GM12892 (cell line): ENCODE results near the gene PLA2G4E.

ENCODE experiments used
- DNase-seq: peaks from one replicate; pipeline ENCODE4 v3.0.0; 2011; ENCODE audit not compliant: insufficient read length
- FAIRE-seq: peaks from 2 replicates; lab custom pipeline; 2011; peaks lifted over from hg19 to GRCh38; lab: Jason Lieb, UNC
- POLR2A ChIP-seq: IDR thresholded peaks from 2 replicates; pipeline ENCODE4 v1.6.1; 2011; ENCODE audit warnings: low read depth, low read length, control low read depth
- POLR2AphosphoS5 ChIP-seq: IDR thresholded peaks from 2 replicates; pipeline ENCODE4 v1.6.1; 2011; ENCODE audit warnings: low read depth, low read length, control low read depth
- TAF1 ChIP-seq: IDR thresholded peaks from 2 replicates; pipeline ENCODE4 v1.6.1; 2011; ENCODE audit warnings: low read depth, mild to moderate bottlenecking, control low read depth, low read length, borderline replicate concordance

Gene PLA2G4E

DNA sequence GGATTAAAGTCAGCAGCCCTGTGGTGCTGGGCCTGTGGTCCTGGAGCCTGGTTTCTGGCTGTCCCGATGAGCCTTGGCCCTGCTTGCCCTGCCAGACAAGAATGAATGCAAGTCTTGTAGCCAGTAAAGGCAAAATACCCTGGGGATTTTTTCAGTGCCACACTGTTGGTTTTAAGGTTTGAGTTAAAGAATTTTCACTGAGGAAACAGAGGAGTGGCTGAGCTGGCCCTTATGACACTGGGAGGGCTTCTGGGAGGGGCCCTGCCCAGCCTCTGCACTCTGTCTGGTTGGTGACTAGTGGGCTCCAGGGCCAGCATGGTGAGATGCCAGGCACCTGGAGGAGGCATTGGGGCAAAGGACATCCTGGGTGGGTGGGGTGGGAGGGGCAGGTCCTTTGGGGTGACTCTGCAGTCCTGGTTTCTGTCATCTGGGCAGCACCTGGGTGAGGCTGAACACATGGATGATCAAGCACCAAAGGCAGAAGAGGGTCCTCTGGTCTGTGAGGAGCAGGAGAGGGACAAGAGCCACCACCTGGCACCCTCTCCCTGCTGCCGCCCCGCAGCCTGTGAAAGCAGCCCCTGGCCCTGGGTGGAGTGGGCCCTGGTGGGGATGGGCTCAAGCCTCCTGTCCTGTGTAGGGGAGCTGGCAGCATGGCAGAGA lies 12.5 kb upstream of the PLA2G4E start:
- TF ChIP-seq POLR2AphosphoS5 (no peak), POLR2A (no peak), TAF1 (no peak)
- FAIRE-seq (peak; percentile 82), DNase-seq (no peak)

DNA sequence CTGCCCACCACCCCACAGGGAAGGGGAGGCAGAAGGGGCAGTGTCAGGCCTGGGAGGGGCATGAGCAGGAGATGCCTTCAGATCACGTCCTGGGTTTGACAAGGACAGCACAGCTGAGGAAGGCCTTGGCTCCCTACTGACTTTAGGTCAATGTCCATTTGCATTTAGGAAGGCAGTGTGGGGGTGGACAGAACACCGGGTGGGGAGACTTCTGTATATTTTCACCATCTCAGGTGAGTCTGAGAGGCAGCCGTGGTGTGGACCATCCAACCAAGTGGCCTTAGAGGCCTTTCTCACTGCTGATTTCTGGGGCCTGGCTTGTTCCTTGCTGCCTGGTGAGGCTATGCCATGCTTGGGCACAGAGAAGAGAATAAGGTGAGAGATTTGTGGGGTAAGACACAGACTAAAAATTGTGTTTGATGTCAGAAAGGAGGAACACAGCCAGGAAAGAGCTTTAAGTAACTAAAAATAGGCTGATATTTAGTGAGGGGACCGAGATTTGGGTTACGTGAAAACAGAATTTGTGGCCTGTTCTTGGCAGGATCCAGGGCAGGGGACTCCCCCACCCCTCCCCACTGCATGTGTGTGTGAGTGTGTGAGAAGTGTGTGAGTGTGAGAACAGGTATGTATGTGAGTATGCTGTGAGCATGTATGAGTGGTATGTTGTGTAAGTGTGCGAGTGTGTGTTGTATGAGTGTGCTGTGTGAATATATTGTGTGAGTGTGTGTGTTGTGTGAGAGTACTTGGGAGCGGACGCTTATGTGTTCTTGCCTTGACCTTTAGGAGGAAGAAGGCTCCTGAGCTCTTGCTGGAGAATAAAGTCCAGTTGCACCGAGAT lies 11.8 kb upstream of the PLA2G4E start:
- TF ChIP-seq TAF1, result no peak
- TF ChIP-seq POLR2AphosphoS5, result no peak
- TF ChIP-seq POLR2A, result no peak
- DNase-seq (no peak), FAIRE-seq (peak; percentile 74)

DNA sequence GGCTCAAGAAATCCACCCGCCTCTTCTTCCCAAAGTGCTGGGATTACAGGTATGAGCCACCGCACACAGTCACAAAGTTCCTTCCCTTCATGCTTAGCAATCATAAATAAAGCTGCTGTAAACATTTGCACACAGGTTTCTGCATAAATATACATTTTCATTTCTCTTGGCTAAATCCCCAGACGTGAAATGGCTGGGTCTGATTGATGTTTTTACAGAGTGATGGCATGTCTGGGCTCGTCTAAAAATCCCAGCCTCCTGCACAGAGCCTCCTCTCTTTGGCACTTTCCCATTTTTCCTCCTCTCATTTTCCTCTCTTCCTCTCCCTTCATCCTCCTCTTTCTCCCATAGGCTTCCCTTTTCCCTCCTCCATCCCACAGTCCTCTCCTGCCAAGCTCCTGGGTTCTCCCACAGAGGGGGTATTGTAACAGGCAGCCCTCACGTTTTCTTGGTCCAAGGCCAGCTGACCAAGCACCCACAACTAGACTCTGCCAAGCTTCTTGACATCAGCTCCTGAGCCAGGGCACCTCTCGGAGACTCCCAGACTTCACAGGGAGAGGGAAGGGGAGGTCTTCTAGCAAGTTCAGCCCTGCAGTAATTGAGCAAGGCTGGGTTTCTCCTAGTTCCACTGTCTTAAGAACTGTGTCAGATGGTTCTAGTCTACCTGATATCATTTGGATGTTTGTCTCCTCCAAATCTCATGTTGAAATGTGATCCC lies 10.5 kb upstream of the PLA2G4E start:
- no peak for FAIRE-seq
- no peak for TF ChIP-seq POLR2AphosphoS5
- TF ChIP-seq TAF1, result no peak
- no peak for TF ChIP-seq POLR2A
- no peak for DNase-seq

DNA sequence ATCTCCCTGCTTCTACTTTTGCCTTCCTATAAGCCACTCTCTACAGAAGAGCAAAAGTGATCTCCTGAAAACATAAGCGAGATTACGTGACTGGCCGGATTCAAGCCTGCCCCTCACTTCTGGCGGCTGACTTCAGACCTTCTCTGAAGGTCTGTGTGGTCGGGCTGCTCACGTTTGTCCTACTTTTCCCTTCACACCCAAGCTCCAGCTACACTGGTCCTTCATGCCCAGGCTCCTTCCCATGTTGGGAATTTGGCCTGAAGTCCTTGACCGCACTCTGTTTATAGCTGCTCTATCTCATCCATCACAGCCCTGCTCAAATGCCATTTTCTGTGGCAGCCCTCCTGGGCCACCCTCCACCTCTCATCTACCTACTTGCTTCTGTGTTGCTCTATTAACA lies 6.7 kb upstream of the PLA2G4E start:
- TF ChIP-seq POLR2A (no peak), TAF1 (no peak), POLR2AphosphoS5 (no peak)
- no peak for FAIRE-seq
- DNase-seq, result no peak

DNA sequence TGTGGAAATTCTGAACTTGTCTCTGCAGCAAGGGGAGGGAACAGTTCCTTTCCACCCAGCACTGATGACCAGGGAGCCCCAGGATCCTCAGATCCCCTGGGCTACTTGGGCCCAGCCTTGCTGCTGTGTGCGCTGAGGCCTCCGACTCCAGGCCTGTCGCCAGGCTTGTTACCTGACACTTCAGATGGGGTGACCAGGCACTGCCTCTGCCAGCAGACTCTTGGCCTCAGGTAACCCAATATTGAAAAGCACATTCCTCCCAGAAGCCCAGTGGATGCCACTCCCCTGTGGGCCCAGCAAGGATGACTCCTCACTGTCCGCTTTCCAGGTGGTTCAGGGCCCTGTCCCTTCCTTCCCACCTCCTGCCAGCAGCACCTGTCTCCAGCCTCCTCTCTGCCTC lies 3.5 kb upstream of the PLA2G4E start:
- TF ChIP-seq POLR2AphosphoS5, result no peak
- no peak for TF ChIP-seq TAF1
- no peak for TF ChIP-seq POLR2A
- DNase-seq (no peak), FAIRE-seq (no peak)

DNA sequence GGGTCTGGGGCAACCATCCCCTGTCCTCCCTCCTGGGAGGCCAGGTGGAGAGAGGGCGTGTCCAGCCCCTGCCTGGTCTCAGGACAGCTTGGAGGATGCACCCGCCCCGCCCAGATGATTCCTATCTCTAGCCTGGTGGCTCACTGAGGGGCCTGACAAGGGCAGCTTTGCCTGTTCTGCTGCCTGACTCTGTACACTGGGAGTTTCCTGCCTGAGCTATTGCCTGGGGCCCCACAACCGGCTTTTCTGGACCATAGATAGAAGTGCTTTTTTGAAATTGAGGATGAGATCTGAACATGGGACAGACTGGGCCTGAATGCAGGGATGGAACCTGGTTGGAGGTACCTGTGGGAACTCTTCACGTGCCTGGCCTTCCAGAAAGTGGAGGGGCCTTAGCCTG lies 751 bp upstream of the PLA2G4E start:
- no peak for FAIRE-seq
- no peak for TF ChIP-seq TAF1
- TF ChIP-seq POLR2AphosphoS5, result no peak

GRCh38 chr15:42018306-42019224 lies 2.3 kb downstream of the PLA2G4E start:
- no peak for FAIRE-seq

More for the DNA sequence above, 751 bp upstream of the PLA2G4E start:
- DNase-seq, result no peak

DNA sequence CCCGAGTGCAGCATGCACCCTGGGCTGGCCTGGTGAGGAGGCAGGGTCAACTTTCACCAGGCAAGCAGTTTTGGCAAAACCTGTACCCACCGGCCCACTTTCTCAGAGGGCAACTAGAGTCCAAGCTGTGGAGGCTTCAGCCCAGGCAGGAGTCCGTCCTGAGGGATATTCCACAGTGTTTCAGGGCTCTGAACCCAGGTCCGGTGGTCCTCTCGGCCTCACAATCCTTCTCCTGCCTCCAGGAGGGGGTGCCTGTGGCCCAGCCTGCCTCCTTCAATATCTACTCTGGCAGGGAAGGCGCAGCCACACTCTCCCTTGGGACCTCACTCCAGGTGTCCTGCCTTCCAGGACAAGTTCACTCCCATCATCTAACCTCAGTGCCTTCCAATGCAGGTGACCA lies 3.9 kb downstream of the PLA2G4E start:
- DNase-seq, result no peak
- no peak for FAIRE-seq
- TF ChIP-seq POLR2A, result no peak
- no peak for TF ChIP-seq TAF1
- TF ChIP-seq POLR2AphosphoS5, result no peak

More at GRCh38 chr15:42018306-42019224, 2.3 kb downstream of the PLA2G4E start:
- DNase-seq, result no peak
- no peak for TF ChIP-seq POLR2AphosphoS5

DNA sequence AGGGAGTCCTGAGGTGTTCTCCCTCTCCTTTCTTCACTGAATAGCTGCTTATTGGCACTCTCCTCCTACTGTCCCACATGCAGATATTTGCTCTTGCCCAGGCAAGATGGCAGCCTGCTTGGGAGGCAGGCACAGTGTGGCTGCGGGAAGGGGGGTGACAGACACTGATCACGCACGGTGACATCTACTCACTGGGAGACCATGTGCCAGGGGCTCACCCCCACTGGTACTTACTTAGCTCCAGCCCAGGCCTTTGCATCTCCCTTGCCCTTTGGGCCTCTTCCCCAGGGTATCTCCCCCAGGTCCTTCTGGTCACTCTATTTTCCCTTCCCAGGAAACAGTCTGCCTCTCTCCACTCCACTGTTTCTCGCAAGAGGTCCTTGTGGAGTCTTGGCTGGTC lies 6.4 kb downstream of the PLA2G4E start:
- TF ChIP-seq POLR2A (no peak), TAF1 (no peak), POLR2AphosphoS5 (no peak)
- no peak for FAIRE-seq
- DNase-seq, result no peak

GRCh38 chr15:42012928-42013482 lies 7.8 kb downstream of the PLA2G4E start:
- TF ChIP-seq TAF1 (no peak), POLR2AphosphoS5 (no peak), POLR2A (no peak)
- DNase-seq, result no peak
- no peak for FAIRE-seq
